VCaP (cell line): ENCODE measurements around the gene CD2.

ENCODE experiments used
- H3K27ac ChIP-seq: fragments of 450-650 bp; 2 replicates; pipeline ENCODE4 v1.5.1; 2017
- TF ChIP-seq, protein P1 (sequence below): fragments of 450-650 bp; conservative IDR thresholded peaks from 2 replicates; pipeline ENCODE4 v1.5.1; 2017; ENCODE audit warnings: mild to moderate bottlenecking, moderate library complexity

Gene CD2

DNA sequence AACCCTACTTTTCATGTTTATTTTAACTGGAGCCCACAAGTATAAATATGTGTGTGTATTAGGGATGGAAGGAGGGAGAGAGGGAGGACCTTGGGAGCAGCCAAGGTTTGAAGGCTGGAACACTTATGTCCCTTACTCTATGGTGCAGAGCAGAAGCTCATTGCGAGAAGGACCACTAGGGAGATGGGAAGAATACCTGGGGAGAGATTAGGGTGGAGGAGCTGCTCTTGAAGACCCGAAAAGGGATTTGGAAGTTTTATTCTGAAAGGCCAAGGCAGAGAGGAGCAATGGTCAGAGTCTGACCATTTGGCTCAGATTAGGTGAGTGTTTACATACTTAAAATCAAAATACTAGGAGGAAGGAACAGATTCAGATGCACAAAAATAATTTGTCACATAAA is 8.1 kb downstream of the CD2 start:
- H3K27ac ChIP-seq: no peak overlapping the region
- TF ChIP-seq, protein P1, sequence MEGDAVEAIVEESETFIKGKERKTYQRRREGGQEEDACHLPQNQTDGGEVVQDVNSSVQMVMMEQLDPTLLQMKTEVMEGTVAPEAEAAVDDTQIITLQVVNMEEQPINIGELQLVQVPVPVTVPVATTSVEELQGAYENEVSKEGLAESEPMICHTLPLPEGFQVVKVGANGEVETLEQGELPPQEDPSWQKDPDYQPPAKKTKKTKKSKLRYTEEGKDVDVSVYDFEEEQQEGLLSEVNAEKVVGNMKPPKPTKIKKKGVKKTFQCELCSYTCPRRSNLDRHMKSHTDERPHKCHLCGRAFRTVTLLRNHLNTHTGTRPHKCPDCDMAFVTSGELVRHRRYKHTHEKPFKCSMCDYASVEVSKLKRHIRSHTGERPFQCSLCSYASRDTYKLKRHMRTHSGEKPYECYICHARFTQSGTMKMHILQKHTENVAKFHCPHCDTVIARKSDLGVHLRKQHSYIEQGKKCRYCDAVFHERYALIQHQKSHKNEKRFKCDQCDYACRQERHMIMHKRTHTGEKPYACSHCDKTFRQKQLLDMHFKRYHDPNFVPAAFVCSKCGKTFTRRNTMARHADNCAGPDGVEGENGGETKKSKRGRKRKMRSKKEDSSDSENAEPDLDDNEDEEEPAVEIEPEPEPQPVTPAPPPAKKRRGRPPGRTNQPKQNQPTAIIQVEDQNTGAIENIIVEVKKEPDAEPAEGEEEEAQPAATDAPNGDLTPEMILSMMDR: no peak

DNA sequence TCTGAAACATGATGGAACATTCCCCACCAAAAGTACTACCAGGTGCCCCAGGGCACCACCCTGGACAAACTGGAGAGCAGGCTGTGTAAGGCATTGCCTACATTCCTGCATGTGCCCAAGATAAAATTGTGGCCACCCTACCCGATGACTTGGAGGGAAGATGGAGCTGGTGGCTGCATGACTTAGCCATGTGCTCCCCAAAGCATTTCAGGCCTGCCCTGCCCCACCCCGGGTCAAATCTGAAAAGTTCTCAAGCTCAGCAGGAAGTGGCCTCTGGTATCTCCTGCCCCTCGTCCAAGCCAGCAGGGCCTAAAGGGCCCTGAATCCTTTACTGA is 8.5 kb downstream of the CD2 start:
- TF ChIP-seq, protein P1: no peak
- no peak overlapping the region for H3K27ac ChIP-seq

DNA sequence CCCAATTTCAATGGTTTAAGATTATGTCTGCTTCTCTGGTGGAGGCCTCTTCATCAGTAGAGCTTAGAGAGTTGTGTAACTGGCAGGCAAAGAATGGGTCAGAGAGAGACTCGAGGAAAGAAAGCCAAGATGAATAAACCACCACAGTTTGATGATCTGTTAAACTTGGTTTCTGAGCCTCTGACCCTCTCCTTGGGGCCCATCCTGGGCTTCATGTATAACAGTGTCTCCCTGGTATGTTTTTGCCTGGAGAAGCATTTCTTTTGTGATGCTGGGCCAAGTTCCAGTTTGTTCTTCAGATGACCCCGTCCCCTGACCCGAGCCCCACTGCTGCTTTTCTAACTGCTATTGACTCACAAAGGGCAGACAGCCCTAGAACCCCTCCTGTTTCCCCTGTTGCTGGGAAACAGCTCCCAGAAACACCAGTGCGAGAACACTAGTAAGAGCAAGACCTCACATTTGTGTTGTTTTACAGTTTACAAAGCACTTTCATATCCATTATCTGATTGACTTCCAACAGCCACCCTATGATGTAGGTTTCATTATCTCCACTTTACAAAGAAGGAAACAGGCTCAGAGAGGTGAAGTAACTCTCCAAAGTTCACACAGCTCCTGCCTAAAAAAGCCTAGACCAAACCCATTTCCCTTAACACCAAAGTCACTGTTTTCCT is 9.0 kb downstream of the CD2 start:
- H3K27ac ChIP-seq: no peak overlapping the region
- TF ChIP-seq, protein P1: no peak

DNA sequence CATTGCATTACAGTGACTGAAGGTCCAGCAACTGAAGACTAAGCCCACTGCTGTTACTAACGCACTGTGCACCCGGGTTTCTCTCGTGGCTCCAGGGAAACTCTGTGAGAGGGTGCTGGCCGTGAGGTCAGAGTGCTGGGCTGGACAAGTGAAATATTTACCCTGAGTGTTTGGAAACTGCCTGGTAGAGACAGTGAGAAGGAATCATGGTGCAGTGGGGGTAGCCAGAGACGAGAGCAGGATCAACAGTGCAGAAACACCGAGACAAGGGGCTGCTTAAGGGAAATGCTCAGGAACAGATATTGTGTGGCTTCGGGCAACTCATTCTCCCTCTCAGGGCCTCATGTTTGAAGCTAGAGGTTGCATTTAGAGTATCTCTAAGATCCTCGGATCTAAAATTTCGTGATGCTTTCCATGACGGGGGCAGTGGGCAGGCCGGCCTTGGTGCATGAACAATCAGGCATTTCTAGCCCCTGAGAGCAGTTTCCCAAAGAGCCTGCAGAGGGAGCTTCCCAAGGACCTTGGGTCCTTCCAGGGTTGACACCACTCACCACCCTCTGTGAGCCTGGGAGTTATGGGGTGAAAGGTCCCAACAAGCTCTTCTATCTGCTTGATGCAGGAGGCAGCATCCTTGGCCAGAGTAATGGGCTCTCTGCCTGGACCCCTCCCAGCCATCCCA is 9.7 kb downstream of the CD2 start:
- TF ChIP-seq, protein P1: no peak; the same call in 1 of the 2 replicates
- H3K27ac ChIP-seq: no peak overlapping the region

DNA sequence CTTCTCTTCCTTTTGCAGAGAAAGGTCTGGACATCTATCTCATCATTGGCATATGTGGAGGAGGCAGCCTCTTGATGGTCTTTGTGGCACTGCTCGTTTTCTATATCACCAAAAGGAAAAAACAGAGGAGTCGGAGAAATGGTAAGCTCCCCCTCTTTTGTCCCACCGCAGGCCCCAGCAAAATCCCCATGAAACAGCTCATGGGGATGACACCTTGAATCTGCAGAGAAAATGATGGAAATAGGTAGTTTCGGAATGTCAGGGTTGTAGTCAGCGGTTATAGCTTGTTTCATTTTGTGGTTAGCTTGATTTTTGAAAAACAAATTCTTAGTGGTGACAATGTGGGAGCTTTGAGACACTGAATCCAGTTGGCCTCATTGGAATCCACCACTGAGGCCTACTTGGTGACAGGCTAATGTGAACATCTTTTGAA is 10.3 kb downstream of the CD2 start:
- H3K27ac ChIP-seq: no peak overlapping the region
- TF ChIP-seq, protein P1: no peak

DNA sequence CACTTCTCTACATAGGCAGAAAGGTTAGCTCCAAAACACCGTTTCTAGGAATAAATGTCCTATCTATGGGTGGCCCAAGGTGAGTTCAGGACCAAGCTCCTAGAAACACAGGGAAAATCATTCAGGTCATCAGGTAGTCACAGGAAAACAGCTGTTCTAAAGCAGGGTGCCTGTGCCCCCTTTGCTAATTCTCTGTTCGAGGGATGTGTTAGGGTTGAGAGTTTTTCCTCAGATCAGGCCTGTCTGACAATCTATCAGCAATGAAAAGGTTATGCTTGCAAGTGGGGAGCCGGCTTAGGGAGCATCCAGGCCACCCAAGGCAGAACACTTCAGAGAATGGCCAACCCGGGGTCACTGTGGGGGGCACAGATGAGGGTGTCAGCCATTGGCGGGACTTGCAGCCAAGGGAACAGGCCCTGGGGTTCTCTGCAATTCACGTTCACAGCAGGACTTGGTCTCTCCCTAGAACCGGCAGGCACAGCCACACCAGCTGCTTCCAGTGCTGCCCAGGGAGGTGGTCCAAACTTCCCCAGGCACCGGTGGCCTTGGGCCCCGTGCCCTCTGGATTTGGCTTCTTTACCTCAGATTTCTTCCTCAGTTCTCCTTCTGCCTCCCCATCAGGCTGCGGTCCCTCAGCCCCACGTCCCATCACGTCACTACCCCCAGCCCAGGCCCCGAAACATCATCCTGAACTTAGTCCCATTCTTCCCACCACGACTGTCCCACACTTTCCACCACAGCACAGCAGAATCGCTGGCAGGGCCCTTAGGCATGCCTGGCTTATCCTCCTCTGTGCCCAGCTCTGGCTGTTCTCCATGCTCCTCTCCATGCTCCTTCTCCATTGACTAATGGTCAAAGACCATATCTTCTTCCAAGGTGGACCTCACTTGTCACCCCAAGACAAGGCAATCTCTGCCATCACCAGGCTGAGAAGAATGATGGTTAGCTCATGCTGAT is 11.0 kb downstream of the CD2 start:
- no peak overlapping the region for H3K27ac ChIP-seq
- TF ChIP-seq, protein P1: no peak

DNA sequence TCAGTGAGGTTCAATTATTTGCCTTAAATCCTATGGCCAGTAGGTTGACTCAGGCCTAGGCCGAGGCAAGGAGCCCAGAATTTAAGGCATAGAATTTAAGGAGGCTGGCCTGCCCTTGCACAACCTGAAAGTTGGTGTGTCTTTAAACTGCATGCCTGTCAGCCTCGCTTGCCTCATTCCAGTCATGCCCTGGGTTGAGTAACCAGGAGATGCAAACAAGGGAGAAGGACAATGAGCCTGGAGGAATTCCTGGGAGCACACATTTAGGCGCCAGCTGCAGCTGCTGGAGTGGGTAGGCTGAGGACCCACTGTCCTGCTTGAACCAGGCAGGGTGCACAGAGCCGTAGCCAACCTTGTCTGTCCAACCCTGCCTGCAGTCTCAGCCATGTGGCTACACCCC is 11.7 kb downstream of the CD2 start:
- TF ChIP-seq, protein P1: no peak

More for the DNA sequence above, 11.7 kb downstream of the CD2 start:
- H3K27ac ChIP-seq: no peak overlapping the region
